PC-9 (cell line): ENCODE data around the gene KRTAP20-4.

Experiments used
- CTCF ChIP-seq: fragments of 200-600 bp; sonication (generic); conservative IDR thresholded peaks from 2 replicates; pipeline ENCODE4 v1.6.1; 2017; ENCODE audit warnings: mixed run types, antibody characterized with exemption, mild to moderate bottlenecking, moderate library complexity
- EZH2 ChIP-seq: fragments of 200-600 bp; sonication (generic); IDR thresholded peaks from 2 replicates; pipeline ENCODE4 v1.8.0; 2017; ENCODE audit warnings: antibody characterized with exemption, low read depth

- TF ChIP-seq CTCF, result no peak
- TF ChIP-seq EZH2, result no peak
Measured at GRCh38 chr21:30592140-30592539, 28.3 kb upstream of the KRTAP20-4 start, which contains the start of gene KRTAP6-3.
